ENCODE measurements around the gene CD47.

GRCh38 chr3:108098003-108098370 is 7.2 kb upstream of the CD47 start:
- TF ChIP-seq CTCF (IDR thresholded peaks at IDR 0.05; ENCODE audit: borderline replicate concordance, extremely low read depth, low read length, poor library complexity, severe bottlenecking) = no peak
- no peak for TF ChIP-seq EZH2 (IDR thresholded peaks at IDR 0.05; ENCODE audit: borderline replicate concordance, low read depth, low read length, severe bottlenecking)

Measured in DND-41 (cell line).